Measurements from ENCODE around the gene SOCS3.

The SOCS3 gene

GRCh38 chr17:78344666-78345065 lies 15.2 kb downstream of the SOCS3 start:
- TF ChIP-seq CTCF (IDR thresholded peaks at IDR 0.05) (no peak), ZFX (IDR thresholded peaks at IDR 0.05; ENCODE audit: borderline replicate concordance) (no peak)
- H3K27ac ChIP-seq, result no peak overlapping the region

GRCh38 chr17:78343543-78344201 lies 16.2 kb downstream of the SOCS3 start:
- no peak overlapping the region for H3K27ac ChIP-seq
- TF ChIP-seq CTCF (IDR thresholded peaks at IDR 0.05), result no peak
- no peak for TF ChIP-seq ZFX (IDR thresholded peaks at IDR 0.05; ENCODE audit: borderline replicate concordance)

- H3K27ac ChIP-seq, result no peak overlapping the region
- TF ChIP-seq ZFX (IDR thresholded peaks at IDR 0.05; ENCODE audit: borderline replicate concordance) (no peak), CTCF (IDR thresholded peaks at IDR 0.05) (no peak)
Measured at GRCh38 chr17:78343187-78343542, 16.7 kb downstream of the SOCS3 start.

GRCh38 chr17:78342449-78343186 lies 17.3 kb downstream of the SOCS3 start:
- TF ChIP-seq CTCF (IDR thresholded peaks at IDR 0.05) (no peak), ZFX (IDR thresholded peaks at IDR 0.05; ENCODE audit: borderline replicate concordance) (no peak)
- H3K27ac ChIP-seq, result no peak overlapping the region

GRCh38 chr17:78341559-78342448 lies 18.1 kb downstream of the SOCS3 start:
- H3K27ac ChIP-seq, result no peak overlapping the region
- TF ChIP-seq CTCF (IDR thresholded peaks at IDR 0.05), result no peak
- TF ChIP-seq ZFX (IDR thresholded peaks at IDR 0.05; ENCODE audit: borderline replicate concordance), result no peak

GRCh38 chr17:78340183-78340955 lies 19.5 kb downstream of the SOCS3 start:
- TF ChIP-seq ZFX (IDR thresholded peaks at IDR 0.05; ENCODE audit: borderline replicate concordance) (no peak), CTCF (IDR thresholded peaks at IDR 0.05) (no peak)
- H3K27ac ChIP-seq, result no peak overlapping the region
